Fibroblast of upper back skin (primary cell): ENCODE results near the gene RDX.

ENCODE experiments used
- DNase-seq: peaks from one replicate; pipeline ENCODE4 v3.0.0-alpha.2; 2013

RDX gene

DNA sequence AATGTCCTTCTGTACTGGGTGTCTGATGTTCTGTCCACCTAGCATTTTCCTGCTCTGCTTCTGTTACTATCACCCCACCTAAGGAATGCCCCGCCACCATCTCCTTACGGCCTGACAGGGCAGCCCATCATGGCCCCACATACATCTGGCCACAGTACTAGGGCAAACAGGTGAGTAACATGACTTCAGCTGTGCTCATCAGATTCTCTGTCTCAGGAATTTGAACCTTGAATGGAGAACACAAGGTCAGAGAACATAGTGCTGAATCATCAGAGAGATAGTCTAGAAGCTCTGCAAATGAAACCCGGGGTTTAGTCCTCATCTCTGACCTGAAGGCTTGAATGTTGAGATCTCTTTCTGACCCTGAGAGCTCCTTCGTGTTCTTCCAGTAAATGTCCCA is 170.8 kb downstream of the RDX start:
- peak; percentile 44 for DNase-seq
